Activated T-cell treated with anti-CD3 and anti-CD28 coated beads for 48 hours (primary cell): ENCODE data around the gene MAP3K20.
"Not testable (repeated sequence)": the region's sequence is repeated elsewhere in the genome, so short reads cannot be mapped to it uniquely, and the experiment has no call there.

Experiments
- DNase-seq: peaks from one replicate; pipeline ENCODE4 v3.0.0-alpha.2; 2020; ENCODE audit warnings: low read depth

The MAP3K20 gene

DNA sequence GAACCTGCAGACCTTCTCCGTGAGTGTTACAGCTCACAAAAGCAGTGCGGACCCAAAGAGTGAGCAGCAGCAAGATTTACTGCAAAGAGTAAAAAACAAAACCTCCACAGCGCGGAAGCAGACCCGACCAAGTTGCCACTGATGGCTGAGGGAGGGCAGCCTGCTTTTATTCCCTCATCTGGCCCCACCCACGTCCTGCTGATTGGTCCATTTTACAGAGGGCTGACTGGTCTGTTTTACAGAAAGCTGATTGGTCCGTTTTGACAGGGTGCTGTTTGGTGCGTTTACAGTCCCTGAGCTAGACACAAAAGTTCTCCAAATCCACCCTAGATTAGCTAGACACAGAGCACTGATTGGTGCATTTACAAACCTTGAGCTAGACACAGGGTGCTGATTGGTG, 206.3 kb downstream of the MAP3K20 start:
- not testable (repeated sequence) for DNase-seq

- DNase-seq, result no peak
Observed at GRCh38 chr2:173282795-173283545, 207.3 kb downstream of the MAP3K20 start.

DNA sequence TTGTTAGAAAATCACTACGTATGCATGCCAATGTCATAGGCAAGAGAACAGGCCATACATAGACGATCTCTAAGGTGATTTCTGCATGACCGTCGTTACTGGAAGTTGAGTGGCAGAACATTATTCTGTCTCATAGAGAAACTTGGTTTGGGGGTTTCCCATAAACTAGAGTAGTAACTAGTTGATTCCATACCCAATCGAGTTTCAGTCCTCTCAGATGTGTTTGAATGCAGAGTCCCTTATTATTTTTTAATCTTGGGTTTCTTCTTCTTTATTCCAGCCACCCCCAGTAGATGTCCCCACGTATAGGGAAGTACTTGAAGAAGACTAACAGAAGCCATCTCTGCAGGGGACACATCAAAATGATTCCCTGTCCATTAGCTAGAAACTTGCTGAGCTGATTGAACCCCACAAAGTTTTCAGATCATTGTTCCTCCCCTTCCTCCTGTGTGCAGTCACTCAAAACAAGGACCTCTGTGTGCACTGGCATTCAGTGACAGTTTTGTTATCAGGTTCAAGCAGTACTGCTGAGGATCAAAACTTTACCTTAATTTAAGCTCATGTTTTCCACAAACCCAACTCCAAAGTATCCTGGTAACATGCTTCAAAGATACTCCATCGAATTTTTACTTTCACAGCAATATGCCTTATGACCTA, 210.6 kb downstream of the MAP3K20 start:
- DNase-seq, result no peak

DNA sequence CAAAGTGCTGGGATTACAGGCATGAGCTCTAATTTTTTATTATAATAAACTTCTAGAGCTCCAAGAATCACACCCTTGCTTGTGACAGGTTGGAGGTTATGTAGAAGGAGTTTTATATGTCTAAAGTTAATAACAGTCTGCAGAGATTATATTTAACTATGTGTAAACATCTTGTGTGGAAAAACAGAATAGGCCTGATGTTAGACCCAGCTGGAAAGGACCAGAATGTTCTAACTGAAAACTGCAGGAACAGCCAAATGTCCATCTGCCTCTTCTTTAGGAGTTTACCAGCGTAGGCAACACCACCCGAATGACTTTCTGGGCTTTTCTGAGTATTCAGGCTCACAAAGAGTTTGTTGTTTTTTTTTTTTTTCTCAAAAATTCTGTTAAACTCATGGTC, 211.9 kb downstream of the MAP3K20 start:
- DNase-seq, result no peak

DNA sequence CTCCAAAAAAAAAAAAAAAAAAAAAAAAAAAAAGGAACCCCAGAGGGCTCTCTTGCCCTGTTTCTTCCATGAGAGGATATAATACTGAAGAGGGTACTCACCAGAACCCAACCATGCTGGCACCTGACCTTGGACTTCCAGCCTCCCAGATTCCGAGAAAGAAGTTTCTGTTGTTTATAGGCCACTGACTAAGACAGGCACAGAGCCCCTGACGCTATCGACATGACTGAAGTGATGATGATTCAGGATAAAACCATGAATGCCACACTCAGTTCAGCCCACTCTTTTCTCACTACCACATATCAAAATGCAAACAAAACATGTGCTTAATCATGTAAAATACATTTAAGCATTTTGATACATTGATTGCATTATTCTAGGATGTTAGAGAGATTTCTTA, 212.9 kb downstream of the MAP3K20 start:
- peak; percentile 5 for DNase-seq

DNA sequence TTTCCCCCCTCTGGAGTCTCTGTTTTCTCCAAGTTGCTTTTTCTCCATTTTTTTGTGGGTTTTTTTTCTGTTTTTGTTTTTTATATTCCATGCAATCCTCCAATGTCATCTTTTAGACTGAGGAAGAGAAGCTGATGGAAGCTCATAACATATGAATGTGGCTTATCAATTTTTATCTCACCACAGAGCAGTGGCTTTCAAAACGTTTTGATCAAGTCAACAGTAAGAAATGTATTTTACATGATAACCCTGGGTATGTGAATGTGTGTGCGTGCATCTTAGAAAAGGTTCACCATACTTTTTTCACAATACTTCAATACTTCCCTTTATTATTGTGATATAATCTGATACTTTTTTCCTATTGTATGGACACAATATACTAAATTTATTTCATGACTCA, 214.4 kb downstream of the MAP3K20 start:
- no peak for DNase-seq

- DNase-seq, result no peak
Observed at GRCh38 chr2:173290518-173290917, 214.9 kb downstream of the MAP3K20 start.

- DNase-seq, result no peak
Observed at GRCh38 chr2:173291412-173291811, 215.8 kb downstream of the MAP3K20 start.

DNA sequence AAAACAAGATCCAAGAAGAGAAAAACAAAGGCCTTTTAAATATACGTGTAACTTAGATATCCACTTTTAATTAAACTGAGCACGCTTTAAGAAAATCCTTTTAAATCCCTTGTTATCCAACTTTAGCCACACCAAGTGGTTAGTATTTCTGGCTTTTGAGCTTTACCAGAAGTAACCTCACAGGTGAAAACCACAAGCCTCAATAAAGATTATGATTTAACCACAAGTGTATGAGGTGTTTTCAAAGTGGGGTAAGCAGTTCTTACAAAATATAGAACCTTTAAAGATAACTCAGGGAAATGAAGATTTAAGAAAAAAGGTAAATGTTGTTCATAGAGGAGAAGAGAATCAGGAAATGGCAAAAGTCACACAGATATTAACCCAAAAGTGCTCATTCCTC, 220.6 kb downstream of the MAP3K20 start:
- DNase-seq, result no peak

DNA sequence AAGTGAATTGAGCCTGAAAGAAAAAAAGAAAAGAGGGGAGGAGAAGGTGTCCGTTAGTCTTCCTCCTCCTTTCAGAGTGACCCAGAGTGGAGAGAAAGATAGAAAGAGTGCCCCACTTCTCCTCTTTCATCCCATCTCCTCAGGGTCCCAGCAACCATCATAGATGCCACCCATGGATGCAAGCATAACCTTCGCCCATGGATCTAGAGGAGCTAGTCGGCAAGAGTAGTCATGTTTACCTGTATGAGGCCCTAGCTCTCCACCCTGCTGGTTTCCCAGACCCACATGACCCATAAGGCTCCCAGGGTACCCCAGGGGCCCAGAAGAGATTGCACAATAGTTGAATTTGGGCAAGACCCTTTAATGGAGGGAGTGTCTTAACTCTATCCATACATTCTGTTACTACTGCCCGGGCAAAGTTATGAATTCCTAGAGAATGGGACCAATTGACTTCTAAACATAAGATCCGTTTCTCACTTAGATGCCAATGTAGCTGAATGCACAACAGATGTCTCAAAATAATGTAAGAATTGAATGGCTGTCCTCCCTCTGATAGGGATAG, 223.0 kb downstream of the MAP3K20 start:
- DNase-seq, result no peak

GRCh38 chr2:173299764-173300163, 224.1 kb downstream of the MAP3K20 start:
- DNase-seq, result no peak

DNA sequence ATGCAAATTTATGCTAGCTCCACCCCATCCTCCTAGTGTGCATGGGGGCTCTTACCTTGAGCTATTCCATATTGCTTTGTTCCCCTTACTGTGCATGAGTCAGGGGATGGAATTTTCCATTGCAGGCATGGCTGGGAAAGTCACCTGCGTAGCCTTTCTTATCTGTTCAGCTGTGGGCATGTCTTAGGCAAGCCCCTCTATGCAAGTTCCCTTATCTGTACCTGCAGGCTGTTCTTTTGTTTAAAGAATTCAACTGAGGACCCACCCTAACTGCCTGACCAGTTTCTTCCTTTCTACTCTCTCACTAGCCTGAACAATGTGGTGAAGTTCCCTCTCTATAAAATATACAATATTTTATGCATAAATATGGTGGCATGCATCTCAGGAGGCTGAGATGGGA, 224.8 kb downstream of the MAP3K20 start:
- no peak for DNase-seq

DNA sequence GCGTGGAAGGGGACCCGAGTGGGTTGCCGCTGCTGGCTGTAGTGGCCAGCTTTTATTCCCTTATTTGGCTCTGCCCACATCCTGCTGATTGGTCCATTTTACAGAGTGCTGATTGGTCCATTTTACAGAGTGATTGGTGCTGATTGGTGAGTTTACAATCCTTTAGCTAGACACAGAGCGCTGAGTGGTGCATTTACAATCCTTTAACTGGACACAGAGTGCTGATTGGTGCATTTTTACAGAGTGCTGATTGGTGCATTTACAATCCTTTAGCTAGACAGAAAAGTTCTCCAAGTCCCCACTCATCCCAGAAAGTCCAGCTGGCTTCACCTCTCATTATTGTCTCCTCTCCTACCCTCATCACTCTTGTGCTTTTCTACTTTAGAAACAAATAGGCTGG, 225.9 kb downstream of the MAP3K20 start:
- DNase-seq, result not testable (repeated sequence)

- no peak for DNase-seq
Observed at GRCh38 chr2:173305303-173305702, 229.7 kb downstream of the MAP3K20 start.

DNA sequence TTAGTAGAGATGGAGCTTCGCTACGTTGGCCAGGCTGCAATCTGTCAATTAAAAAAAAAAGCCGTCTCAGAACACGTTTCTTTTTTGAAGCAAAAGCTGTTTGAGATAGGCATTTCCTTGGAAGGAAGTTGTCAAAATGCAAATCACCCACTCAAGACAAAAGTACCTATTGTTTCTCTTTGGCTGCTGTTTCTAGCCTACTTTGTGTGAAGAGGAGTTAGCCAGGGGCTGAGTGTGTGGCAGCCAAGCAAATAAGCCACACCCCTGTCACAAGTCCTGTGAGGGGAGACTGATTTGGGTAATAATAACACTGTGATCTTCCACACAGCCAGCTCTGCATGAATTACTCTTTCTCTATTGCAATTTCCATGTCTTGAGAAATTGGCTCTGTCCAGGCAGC, 231.6 kb downstream of the MAP3K20 start:
- DNase-seq, result no peak

DNA sequence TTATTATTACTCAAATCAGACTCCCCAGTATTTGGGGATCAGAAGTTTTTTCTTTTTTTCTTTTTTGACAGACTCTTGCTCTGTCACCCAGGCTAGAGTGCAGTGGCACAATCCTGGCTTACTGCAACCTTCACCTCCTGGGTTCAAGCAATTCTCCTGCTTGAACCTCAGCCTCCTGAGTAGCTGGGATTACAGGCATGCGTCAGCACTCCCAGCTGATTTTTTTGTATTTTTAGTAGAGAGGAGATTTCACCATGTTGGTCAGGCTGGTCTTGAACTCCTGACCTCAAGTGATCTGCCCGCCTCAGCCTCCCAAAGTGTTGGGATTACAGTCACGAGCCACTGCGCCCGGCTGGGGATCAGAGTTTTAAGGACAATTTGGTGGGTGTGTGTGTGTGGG, 233.7 kb downstream of the MAP3K20 start:
- not testable (repeated sequence) for DNase-seq

- no peak for DNase-seq
Observed at GRCh38 chr2:173311844-173312606, 236.4 kb downstream of the MAP3K20 start.
